ENCODE data around the gene MRTFA.
"Not testable (repeated sequence)": the region's sequence is repeated elsewhere in the genome, so short reads cannot be mapped to it uniquely, and the experiment has no call there.

The MRTFA gene

DNA sequence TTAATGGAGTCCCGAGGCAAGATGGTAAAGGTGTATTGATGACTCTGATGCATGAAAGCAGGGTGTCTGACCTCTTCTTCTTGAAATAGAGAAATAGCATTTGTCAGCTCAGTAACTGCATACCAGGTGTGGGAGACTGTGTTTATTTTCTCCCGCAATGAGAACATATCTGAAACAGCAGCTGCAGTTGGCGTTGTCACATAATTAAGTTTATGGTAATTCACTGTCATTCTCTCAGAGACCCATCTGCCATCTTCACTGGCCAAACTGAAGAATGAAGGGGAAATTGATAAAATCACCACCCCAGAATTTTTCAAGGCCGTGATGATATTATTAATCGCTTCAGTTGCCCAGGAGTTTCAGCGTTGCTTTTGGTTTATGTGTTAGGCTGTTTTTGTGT, 22.6 kb upstream of the MRTFA start:
- DNase-seq (ENCODE audit: low read depth): no peak

GRCh38 chr22:40656651-40657050, 20.1 kb upstream of the MRTFA start:
- DNase-seq (ENCODE audit: low read depth): not testable (repeated sequence)

DNA sequence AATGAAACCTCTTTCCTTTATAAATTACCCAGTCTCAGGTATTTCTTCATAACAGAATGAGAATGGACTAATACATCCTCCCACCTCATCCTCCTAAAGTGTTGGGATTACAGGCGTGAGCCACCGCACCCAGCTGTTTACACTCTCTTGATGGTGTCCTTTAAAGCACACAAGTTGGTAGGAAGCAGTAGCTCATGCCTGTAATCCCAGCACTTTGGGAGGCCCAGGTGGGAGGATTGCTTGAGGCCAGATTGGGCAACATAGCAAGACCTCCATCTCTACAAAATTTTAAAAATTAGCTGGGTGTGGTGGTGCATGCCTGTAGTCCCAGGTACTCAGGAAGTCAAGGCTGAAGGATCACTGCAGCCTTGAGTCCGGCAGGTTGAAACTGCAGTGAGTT, 19.4 kb upstream of the MRTFA start:
- DNase-seq (ENCODE audit: low read depth): not testable (repeated sequence)

DNA sequence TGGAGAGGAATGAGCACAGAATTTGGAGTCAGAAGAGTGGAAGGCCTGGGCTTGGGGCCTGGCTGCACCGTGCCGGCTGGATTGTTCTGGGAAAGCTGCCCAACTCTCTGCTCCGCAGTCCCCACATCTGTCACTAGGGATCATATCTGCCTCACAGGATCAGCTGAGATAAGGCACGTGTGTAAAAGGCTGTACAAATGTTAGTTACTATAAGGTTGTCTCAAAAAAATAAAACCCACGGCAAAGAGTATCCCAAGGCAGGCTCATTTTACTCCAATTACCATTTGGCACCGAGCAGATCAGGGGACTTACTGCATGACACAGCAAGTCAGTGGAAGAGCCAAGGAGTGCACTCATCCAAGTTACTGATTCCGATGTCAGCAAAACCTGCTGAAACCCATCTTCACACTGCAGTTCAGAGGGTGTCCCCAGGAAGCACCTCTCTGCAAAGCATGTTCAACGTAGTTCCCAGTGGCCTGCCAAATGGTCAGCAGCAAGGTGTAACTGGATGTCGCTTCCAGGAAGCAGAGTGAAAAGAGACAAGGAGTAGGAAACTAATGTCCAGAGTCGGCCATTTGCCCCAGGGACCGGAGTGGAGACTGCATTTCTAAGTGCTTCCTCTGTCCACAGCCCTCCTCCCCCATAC, 18.1 kb upstream of the MRTFA start:
- no peak for DNase-seq (ENCODE audit: low read depth)

- no peak for DNase-seq (ENCODE audit: low read depth)
Observed at GRCh38 chr22:40653361-40653760, 16.8 kb upstream of the MRTFA start.

DNA sequence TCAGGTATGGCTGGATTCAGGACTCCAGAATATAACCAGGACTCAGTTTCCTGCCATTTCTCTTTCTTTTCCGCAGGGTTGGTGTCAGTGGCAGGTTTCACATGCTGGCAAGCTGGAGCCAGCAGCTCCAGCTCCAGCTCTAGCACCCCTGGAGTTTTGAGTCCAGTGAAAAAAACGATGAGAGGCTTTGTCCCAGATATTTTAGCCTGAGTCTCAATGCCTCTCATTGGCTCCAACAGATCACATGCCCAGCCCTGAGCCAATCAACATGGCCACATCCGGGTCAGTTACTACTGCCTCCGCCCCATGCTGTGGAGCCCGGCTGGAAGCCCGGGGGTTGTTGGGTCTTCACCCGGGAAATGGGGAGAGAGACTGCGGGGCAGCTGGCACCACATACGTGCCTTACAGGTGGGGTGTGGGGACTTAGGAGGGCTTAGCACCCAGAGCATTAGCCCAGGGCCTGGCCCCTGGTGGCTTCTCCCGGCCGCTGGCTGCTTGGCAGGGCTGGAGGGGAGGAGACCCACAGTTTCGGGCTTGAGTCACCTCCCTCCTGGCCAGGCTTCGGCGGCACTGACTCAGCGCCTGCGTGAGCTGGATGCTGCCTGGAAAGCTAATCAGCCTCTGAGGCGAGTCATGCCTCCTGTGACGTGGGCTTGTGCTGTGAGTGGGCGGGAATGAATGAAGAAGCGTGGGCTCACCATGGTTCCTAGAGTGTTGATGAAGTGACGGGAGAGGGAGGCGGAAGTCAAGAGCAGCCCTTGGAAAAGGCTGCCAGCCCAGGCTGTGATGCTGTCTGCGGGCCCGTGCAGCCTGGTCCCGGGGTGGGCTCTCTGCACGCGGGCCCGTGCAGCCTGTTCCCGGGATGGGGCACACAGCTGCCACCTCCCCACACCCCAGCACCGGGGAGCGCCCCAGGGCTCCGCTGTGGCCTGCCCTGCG, 15.3 kb upstream of the MRTFA start:
- DNase-seq (ENCODE audit: low read depth): peak; percentile 83

DNA sequence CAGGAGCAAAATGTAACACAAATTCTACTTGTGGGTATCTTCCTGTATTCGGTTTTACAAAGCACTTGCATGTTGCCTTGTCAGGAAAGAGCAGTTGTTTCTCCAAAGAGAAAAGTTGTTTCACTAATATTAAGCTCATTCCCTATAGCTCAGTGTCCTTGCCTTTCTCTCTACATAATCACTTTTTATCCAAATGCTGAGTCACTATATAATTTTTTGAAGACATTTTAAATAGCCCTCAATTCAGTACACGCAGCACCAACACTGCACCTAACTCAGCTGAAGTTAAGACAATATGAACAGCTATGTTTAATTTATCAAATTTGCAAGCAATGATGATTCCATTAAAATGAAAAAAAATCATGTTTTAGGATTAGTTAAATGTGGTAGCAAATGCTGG, 14.5 kb upstream of the MRTFA start:
- DNase-seq (ENCODE audit: low read depth): no peak

DNA sequence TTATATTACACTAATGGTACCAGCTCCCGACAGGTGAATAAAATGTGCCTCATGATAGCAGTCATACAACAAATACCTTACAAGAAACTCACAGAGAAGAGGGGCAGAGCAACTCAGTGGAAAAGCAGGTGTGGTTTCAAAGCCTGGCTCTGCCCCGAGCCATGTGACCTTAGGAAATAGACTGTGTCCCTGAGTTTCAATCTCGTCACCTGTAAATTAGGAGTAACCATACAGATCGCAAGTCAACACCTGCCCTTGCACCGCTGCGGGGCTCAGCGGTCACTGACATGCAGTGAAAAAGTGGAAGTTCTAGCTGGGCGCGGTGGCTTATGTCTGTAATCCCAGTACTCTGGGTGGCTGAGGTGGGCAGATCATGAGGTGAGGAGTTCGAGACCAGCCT, 11.9 kb upstream of the MRTFA start:
- DNase-seq (ENCODE audit: low read depth): no peak

DNA sequence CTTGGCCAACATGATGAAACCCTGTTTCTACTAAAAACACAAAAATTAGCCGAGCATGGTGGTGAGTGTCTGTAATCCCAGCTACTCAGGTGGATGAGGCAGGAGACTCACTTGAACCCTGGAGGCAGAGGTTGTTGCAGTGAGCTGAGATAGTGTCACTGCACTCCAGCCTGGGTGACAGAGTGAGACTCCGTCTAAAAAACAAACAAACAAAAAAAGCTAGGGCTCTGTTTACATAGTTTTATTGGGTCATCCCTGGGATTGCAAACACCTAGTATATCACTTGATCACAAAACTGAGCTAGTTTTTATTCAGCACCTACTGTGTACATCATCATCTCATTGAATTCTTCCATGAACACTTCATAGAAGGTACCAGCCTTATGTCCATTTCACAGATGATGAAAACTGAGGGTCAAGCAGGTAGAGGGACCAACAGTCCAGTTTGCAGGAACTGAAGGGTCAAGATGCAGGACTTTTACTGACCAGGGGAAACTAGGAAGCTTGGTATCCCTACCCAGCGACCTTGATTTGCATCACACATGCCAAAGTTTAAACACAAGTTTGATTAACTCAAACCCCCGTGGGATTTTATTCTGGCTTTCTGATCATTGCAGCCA, 9.2 kb upstream of the MRTFA start:
- DNase-seq (ENCODE audit: low read depth): no peak

DNA sequence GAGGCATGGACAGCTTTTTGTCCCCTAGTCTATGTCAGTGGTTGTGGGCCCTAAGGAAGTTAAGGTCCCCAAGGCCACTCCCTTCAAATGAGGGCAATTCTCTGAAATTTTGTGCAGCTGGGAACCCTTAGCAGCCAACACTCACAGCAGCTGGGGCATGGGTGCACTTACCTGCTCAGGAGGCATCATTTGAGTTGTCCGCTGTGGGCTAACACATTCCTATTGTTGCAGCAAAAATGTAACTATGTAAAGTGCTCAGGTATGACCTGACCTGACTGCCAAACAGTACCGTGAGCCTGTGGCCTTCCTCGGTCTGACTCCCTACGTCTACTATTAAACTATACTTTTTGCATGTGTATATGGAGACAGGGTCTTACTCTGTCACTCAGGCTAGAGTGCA, 5.8 kb upstream of the MRTFA start:
- no peak for DNase-seq (ENCODE audit: low read depth)

- no peak for DNase-seq (ENCODE audit: low read depth)
Observed at GRCh38 chr22:40641269-40641668, 4.8 kb upstream of the MRTFA start.

DNA sequence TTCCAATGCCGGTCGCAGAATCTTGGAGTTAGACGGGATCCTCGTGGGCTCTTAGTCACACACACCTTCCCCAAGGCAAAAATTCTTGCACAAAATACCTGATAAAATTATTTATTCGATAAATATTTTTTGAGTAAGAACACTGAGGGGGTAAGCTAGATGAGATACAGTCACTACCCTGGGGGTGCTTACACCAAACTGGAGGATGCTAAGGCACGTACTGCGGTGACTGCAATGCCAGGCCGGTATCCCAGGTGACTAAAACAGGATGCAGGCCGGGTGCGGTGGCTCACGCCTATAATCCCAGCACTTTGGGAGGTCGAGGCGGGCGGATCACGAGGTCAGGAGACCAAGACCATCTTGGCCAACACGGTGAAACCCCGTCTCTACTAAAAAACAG, 1.7 kb upstream of the MRTFA start:
- no peak for DNase-seq (ENCODE audit: low read depth)

GRCh38 chr22:40637183-40638150, 948 bp upstream of the MRTFA start:
- DNase-seq (ENCODE audit: low read depth): peak; percentile 49

DNA sequence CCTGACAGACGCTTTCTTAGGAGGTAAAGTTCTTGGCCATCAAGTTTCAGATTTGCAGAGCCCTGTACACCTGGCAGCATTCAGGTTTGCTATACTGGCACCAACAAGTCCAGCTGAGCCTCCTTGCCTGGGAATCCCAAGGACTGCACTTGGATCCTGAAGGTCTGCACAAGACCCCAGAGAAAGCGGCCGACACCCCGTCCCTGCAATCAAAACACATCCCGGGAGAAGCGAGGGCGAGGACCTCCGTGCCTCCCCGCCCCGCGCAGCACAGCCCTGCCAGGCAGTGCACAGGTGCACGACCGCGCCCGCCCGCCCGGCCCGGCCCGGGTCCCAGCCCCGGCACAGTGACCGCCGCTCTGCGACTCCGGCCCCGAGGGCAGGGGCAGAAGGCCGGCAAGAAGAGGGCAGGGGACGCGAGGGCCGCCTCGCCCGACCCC, 559 bp downstream of the MRTFA start:
- DNase-seq (ENCODE audit: low read depth): no peak

DNA sequence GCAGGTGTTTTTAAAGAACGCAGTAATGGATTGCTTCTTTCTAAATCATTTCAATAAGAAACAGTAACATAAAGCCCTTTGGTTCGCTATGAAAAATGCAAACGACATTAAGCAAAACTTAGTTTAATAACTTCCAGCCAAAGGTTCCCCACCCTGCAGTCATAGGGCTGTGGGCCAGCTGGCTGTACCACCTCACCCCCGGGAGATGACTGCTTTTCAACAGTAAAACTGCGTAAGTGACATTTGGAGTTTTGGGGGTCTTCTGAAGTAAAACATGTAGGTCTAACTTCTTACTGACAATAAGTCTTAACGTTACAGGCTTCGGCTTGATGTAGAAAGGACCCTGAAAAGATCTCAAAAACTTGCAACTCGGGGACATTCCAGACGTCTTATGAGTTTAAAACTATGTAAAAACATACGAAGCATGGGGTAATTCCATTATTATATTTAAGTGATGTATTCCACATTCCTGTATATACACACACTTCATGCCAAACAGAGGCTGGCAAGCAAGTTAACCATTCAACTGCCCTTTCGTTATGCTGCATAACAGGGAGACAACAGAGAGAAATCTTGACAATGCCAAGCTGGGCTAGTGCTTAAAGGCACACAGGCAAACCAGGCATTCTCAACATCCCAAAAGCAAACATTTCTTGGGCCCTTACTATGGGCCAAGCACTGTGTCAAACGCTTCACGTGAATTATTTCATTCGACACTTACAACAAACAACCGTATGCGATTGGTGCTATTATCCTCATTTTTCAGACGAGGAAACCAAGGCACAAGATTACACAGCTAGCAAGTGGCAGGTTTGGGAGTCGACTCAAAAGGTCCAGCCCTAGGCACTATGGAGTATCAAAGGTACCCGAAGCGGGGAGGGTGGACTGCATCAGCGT, 1.2 kb downstream of the MRTFA start:
- no peak for DNase-seq (ENCODE audit: low read depth)

DNA sequence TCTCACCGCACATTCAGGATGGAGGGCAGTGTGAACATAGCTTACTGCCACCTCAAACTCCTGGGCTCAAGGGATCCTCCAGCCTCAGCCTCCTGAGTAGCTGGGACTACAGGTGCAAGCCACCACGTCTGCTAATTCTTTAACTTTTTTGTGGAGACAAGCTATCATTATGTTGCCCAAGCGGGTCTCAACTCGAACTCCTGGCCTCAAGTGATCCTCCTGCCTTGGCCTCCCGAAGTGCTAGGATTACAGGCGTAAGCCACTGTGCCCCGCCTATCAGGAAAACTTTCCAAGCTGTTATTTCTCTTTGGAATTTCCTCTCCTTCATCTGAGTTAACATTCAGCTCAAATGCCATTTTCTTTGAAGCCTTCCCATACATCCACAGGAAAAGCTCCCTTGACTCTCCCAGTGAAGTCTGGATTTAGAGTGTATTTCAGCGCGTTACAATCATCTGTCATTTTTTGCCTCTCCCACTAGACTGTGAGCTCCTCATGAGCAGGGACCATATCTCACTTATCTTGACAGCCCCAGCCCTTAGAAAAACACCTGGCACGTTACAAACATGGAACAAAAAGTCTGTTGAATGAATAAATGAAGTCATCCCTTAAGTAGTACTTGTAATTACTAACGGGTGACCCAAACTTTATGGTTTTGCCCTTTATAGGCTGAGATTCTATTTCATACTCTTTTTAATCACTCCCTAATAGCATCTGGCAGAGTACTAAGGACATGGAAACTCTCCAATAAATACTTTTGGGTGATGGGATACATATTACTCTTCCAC, 2.2 kb downstream of the MRTFA start:
- DNase-seq (ENCODE audit: low read depth): no peak

DNA sequence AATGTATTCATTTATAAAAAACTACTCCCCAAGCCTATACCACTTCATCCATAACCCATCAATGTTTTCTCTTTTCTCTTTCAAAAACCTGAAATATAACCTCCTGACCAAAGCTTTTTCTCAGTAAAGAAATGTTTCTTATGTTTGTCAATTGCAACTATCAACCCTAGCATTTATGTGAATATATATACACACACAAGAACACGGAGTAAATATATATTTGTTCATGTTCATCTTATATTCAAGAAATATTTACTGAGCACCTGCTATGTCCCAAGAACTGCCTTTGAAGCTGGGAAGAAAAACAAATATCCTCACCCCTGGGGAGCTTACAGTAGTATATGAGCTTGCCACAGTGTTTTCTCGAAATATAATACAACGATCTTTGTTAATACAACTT, 3.5 kb downstream of the MRTFA start:
- DNase-seq (ENCODE audit: low read depth): no peak

GRCh38 chr22:40631925-40632324, 4.6 kb downstream of the MRTFA start:
- no peak for DNase-seq (ENCODE audit: low read depth)

- DNase-seq (ENCODE audit: low read depth): no peak
Observed at GRCh38 chr22:40628354-40629042, 8.0 kb downstream of the MRTFA start.

Measured in stimulated activated CD4-positive, alpha-beta T cell treated with anti-CD3 and anti-CD28 coated beads, Interleukin-2, amount 100 ng/mL, for 4 hours (primary cell).